ENCODE data around the gene LAMB1.
"Not testable (repeated sequence)": the region's sequence is repeated elsewhere in the genome, so short reads cannot be mapped to it uniquely, and the experiment has no call there.

The LAMB1 gene

GRCh38 chr7:107931740-107932515 is 71.0 kb downstream of the LAMB1 start:
- no peak overlapping the region for H3K4me3 ChIP-seq (ENCODE audit: low read depth, low read length)
- no peak for TF ChIP-seq CTCF (IDR thresholded peaks at IDR 0.05; ENCODE audit: low read depth, low read length)

DNA sequence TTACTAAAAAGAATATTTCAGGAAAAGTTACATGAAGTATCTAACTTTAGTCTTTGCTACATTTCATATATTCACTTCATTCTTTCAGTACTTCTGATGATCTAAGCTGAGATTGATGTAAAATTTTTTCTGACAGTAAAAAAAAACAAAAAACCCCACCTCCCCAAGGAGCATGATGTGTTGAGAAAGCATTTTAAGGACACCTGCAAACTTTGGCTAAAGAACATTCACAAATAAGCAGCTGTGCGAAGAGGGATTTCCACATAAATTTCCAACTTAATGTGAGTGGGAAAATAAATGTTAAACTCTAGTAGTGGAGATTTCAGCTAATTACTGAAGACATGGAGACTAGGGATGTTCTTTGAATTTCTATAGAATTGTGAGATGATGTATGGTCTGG is 76.5 kb downstream of the LAMB1 start:
- TF ChIP-seq CTCF (IDR thresholded peaks at IDR 0.05; ENCODE audit: low read depth, low read length), result no peak
- no peak overlapping the region for H3K4me3 ChIP-seq (ENCODE audit: low read depth, low read length)

DNA sequence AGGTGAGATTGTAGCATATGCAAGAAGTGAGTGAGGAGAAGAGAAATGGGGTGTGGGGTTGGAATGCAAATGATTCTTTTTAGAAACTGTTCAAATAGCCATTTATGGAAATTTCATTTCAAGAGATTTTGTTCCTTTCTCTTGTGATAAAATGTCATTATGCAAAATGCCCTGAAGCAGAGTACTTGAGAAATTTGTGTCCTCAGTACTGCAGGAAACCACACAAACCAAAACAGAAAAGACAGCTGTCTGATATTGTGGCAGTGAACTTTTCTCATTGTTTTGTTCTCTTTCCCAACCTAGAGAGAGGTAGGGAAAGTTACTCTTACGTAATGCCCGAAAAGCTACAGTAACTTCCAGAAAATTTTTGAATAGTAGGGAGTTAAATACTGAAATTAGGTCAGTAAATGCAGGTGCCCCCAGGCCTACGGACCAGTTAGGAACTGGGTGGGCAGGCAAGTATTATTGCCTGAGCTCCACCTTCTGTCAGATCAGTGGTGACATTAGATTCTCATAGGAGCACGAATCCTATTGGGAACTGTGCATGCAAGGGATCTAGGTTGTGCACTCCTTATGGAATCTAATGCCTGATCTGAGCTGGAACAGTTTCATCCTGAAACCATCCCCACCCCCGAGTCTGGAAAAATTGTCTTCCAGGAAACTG is 78.0 kb downstream of the LAMB1 start:
- no peak overlapping the region for H3K4me3 ChIP-seq (ENCODE audit: low read depth, low read length)
- TF ChIP-seq CTCF (IDR thresholded peaks at IDR 0.05; ENCODE audit: low read depth, low read length), result no peak

- TF ChIP-seq CTCF (IDR thresholded peaks at IDR 0.05; ENCODE audit: low read depth, low read length), result no peak
- no peak overlapping the region for H3K4me3 ChIP-seq (ENCODE audit: low read depth, low read length)
These were observed 80.1 kb downstream of the LAMB1 start for GRCh38 chr7:107922886-107923285.

- not testable (repeated sequence) for H3K4me3 ChIP-seq (ENCODE audit: low read depth, low read length)
These were observed 81.1 kb downstream of the LAMB1 start for GRCh38 chr7:107921826-107922225.

- no peak overlapping the region for H3K4me3 ChIP-seq (ENCODE audit: low read depth, low read length)
- no peak for TF ChIP-seq CTCF (IDR thresholded peaks at IDR 0.05; ENCODE audit: low read depth, low read length)
These were observed 82.8 kb downstream of the LAMB1 start for GRCh38 chr7:107920048-107920772.

- no peak for TF ChIP-seq CTCF (IDR thresholded peaks at IDR 0.05; ENCODE audit: low read depth, low read length)
These were observed 84.0 kb downstream of the LAMB1 start for GRCh38 chr7:107918948-107919347.

More at GRCh38 chr7:107918948-107919347, 84.0 kb downstream of the LAMB1 start:
- H3K4me3 ChIP-seq (ENCODE audit: low read depth, low read length), result no peak overlapping the region

Data from WI38 (cell line).